ENCODE measurements around the gene CPAMD8.
"Not testable (repeated sequence)": the region's sequence is repeated elsewhere in the genome, so short reads cannot be mapped to it uniquely, and the experiment has no call there.

Gene CPAMD8

GRCh38 chr19:16952046-16952445 lies 74.6 kb downstream of the CPAMD8 start:
- no peak overlapping the region for H3K27ac ChIP-seq (ENCODE audit: low read depth, low read length)
- H3K36me3 ChIP-seq (ENCODE audit: control insufficient read depth in 1 of 2, insufficient read depth in 2 of 2, low read length in 2 of 2) = no peaks in the 10 kb centered on the region
- no peaks in the 10 kb centered on the region for H3K9me3 ChIP-seq (ENCODE audit: control insufficient read depth in 1 of 2, low read length in 2 of 2)
- H3K4me1 ChIP-seq (ENCODE audit: control insufficient read depth in 1 of 2, insufficient read depth in 2 of 2, low read length in 2 of 2) = no peaks in the 10 kb centered on the region
- no peak overlapping the region for H3K4me3 ChIP-seq (ENCODE audit: low read depth in 1 of 2, low read length in 2 of 2)
- H3K9ac ChIP-seq (ENCODE audit: low read depth in 1 of 2, low read length in 2 of 2) = no peak overlapping the region
- no peaks in the 10 kb centered on the region for H3K27me3 ChIP-seq (ENCODE audit: control insufficient read depth in 1 of 2, insufficient read depth in 2 of 2, low read length in 2 of 2)

- H3K9me3 ChIP-seq (ENCODE audit: control insufficient read depth in 1 of 2, low read length in 2 of 2) = no peaks in the 10 kb centered on the region
- H3K27ac ChIP-seq (ENCODE audit: low read depth, low read length) = no peak overlapping the region
- no peaks in the 10 kb centered on the region for H3K27me3 ChIP-seq (ENCODE audit: control insufficient read depth in 1 of 2, insufficient read depth in 2 of 2, low read length in 2 of 2)
- H3K9ac ChIP-seq (ENCODE audit: low read depth in 1 of 2, low read length in 2 of 2) = no peak overlapping the region
- no peaks in the 10 kb centered on the region for H3K4me1 ChIP-seq (ENCODE audit: control insufficient read depth in 1 of 2, insufficient read depth in 2 of 2, low read length in 2 of 2)
- H3K4me3 ChIP-seq (ENCODE audit: low read depth in 1 of 2, low read length in 2 of 2) = no peak overlapping the region
- H3K36me3 ChIP-seq (ENCODE audit: control insufficient read depth in 1 of 2, insufficient read depth in 2 of 2, low read length in 2 of 2) = no peaks in the 10 kb centered on the region
Observed at GRCh38 chr19:16951529-16951928, 75.1 kb downstream of the CPAMD8 start.

- Histone ChIP-seq H3K27ac (ENCODE audit: low read depth, low read length) (no peak overlapping the region), H3K4me1 (ENCODE audit: control insufficient read depth in 1 of 2, insufficient read depth in 2 of 2, low read length in 2 of 2) (peaks cover 0 to 4% of the 10 kb centered on the region in 2 donors), H3K4me3 (ENCODE audit: low read depth in 1 of 2, low read length in 2 of 2) (no peak overlapping the region), H3K9ac (ENCODE audit: low read depth in 1 of 2, low read length in 2 of 2) (no peak overlapping the region), H3K36me3 (ENCODE audit: control insufficient read depth in 1 of 2, insufficient read depth in 2 of 2, low read length in 2 of 2) (no peaks in the 10 kb centered on the region), H3K27me3 (ENCODE audit: control insufficient read depth in 1 of 2, insufficient read depth in 2 of 2, low read length in 2 of 2) (no peaks in the 10 kb centered on the region), H3K9me3 (ENCODE audit: control insufficient read depth in 1 of 2, low read length in 2 of 2) (peaks cover 0 to 4% of the 10 kb centered on the region in 2 donors)
Observed at GRCh38 chr19:16949496-16950023, 77.0 kb downstream of the CPAMD8 start.

GRCh38 chr19:16946951-16947940 lies 79.4 kb downstream of the CPAMD8 start:
- H3K9me3 ChIP-seq (ENCODE audit: control insufficient read depth in 1 of 2, low read length in 2 of 2) = peaks cover 0 to 4% of the 10 kb centered on the region in 2 donors
- no peak overlapping the region for H3K27ac ChIP-seq (ENCODE audit: low read depth, low read length)
- no peaks in the 10 kb centered on the region for H3K27me3 ChIP-seq (ENCODE audit: control insufficient read depth in 1 of 2, insufficient read depth in 2 of 2, low read length in 2 of 2)
- no peaks in the 10 kb centered on the region for H3K36me3 ChIP-seq (ENCODE audit: control insufficient read depth in 1 of 2, insufficient read depth in 2 of 2, low read length in 2 of 2)
- no peak overlapping the region for H3K4me3 ChIP-seq (ENCODE audit: low read depth in 1 of 2, low read length in 2 of 2)
- no peak overlapping the region for H3K9ac ChIP-seq (ENCODE audit: low read depth in 1 of 2, low read length in 2 of 2)
- H3K4me1 ChIP-seq (ENCODE audit: control insufficient read depth in 1 of 2, insufficient read depth in 2 of 2, low read length in 2 of 2) = peaks cover 0 to 4% of the 10 kb centered on the region in 2 donors

GRCh38 chr19:16945762-16946465 lies 80.7 kb downstream of the CPAMD8 start:
- no peaks in the 10 kb centered on the region for H3K36me3 ChIP-seq (ENCODE audit: control insufficient read depth in 1 of 2, insufficient read depth in 2 of 2, low read length in 2 of 2)
- H3K4me3 ChIP-seq (ENCODE audit: low read depth in 1 of 2, low read length in 2 of 2) = no peak overlapping the region
- H3K4me1 ChIP-seq (ENCODE audit: control insufficient read depth in 1 of 2, insufficient read depth in 2 of 2, low read length in 2 of 2) = peaks cover 0 to 4% of the 10 kb centered on the region in 2 donors
- peaks cover 0 to 4% of the 10 kb centered on the region in 2 donors for H3K9me3 ChIP-seq (ENCODE audit: control insufficient read depth in 1 of 2, low read length in 2 of 2)
- no peak overlapping the region for H3K27ac ChIP-seq (ENCODE audit: low read depth, low read length)
- no peak overlapping the region for H3K9ac ChIP-seq (ENCODE audit: low read depth in 1 of 2, low read length in 2 of 2)
- no peaks in the 10 kb centered on the region for H3K27me3 ChIP-seq (ENCODE audit: control insufficient read depth in 1 of 2, insufficient read depth in 2 of 2, low read length in 2 of 2)

GRCh38 chr19:16945364-16945714 lies 81.3 kb downstream of the CPAMD8 start:
- Histone ChIP-seq H3K27me3 (ENCODE audit: control insufficient read depth in 1 of 2, insufficient read depth in 2 of 2, low read length in 2 of 2) (no peaks in the 10 kb centered on the region), H3K4me1 (ENCODE audit: control insufficient read depth in 1 of 2, insufficient read depth in 2 of 2, low read length in 2 of 2) (peaks cover 0 to 4% of the 10 kb centered on the region in 2 donors), H3K4me3 (ENCODE audit: low read depth in 1 of 2, low read length in 2 of 2) (no peak overlapping the region), H3K9me3 (ENCODE audit: control insufficient read depth in 1 of 2, low read length in 2 of 2) (peaks cover 0 to 4% of the 10 kb centered on the region in 2 donors), H3K27ac (ENCODE audit: low read depth, low read length) (no peak overlapping the region), H3K36me3 (ENCODE audit: control insufficient read depth in 1 of 2, insufficient read depth in 2 of 2, low read length in 2 of 2) (no peaks in the 10 kb centered on the region), H3K9ac (ENCODE audit: low read depth in 1 of 2, low read length in 2 of 2) (no peak overlapping the region)

- Histone ChIP-seq H3K27ac (ENCODE audit: low read depth, low read length) (no peak overlapping the region), H3K4me3 (ENCODE audit: low read depth in 1 of 2, low read length in 2 of 2) (no peak overlapping the region), H3K36me3 (ENCODE audit: control insufficient read depth in 1 of 2, insufficient read depth in 2 of 2, low read length in 2 of 2) (no peaks in the 10 kb centered on the region), H3K9me3 (ENCODE audit: control insufficient read depth in 1 of 2, low read length in 2 of 2) (peaks cover 0 to 4% of the 10 kb centered on the region in 2 donors), H3K4me1 (ENCODE audit: control insufficient read depth in 1 of 2, insufficient read depth in 2 of 2, low read length in 2 of 2) (peaks cover 0 to 4% of the 10 kb centered on the region in 2 donors), H3K27me3 (ENCODE audit: control insufficient read depth in 1 of 2, insufficient read depth in 2 of 2, low read length in 2 of 2) (no peaks in the 10 kb centered on the region), H3K9ac (ENCODE audit: low read depth in 1 of 2, low read length in 2 of 2) (no peak overlapping the region)
Observed at GRCh38 chr19:16944626-16945363, 81.8 kb downstream of the CPAMD8 start.

- Histone ChIP-seq H3K9me3 (ENCODE audit: control insufficient read depth in 1 of 2, low read length in 2 of 2) (peaks cover 0 to 4% of the 10 kb centered on the region in 2 donors), H3K4me3 (ENCODE audit: low read depth in 1 of 2, low read length in 2 of 2) (no peak overlapping the region), H3K36me3 (ENCODE audit: control insufficient read depth in 1 of 2, insufficient read depth in 2 of 2, low read length in 2 of 2) (no peaks in the 10 kb centered on the region), H3K4me1 (ENCODE audit: control insufficient read depth in 1 of 2, insufficient read depth in 2 of 2, low read length in 2 of 2) (peaks cover 0 to 4% of the 10 kb centered on the region in 2 donors), H3K27me3 (ENCODE audit: control insufficient read depth in 1 of 2, insufficient read depth in 2 of 2, low read length in 2 of 2) (no peaks in the 10 kb centered on the region), H3K9ac (ENCODE audit: low read depth in 1 of 2, low read length in 2 of 2) (no peak overlapping the region), H3K27ac (ENCODE audit: low read depth, low read length) (no peak overlapping the region)
Observed at GRCh38 chr19:16943942-16944625, 82.5 kb downstream of the CPAMD8 start.

- not testable (repeated sequence) for H3K4me1 ChIP-seq (ENCODE audit: control insufficient read depth in 1 of 2, insufficient read depth in 2 of 2, low read length in 2 of 2); H3K27ac ChIP-seq (ENCODE audit: low read depth, low read length); H3K36me3 ChIP-seq (ENCODE audit: control insufficient read depth in 1 of 2, insufficient read depth in 2 of 2, low read length in 2 of 2); H3K9me3 ChIP-seq (ENCODE audit: control insufficient read depth in 1 of 2, low read length in 2 of 2); H3K9ac ChIP-seq (ENCODE audit: low read depth in 1 of 2, low read length in 2 of 2); H3K27me3 ChIP-seq (ENCODE audit: control insufficient read depth in 1 of 2, insufficient read depth in 2 of 2, low read length in 2 of 2); H3K4me3 ChIP-seq (ENCODE audit: low read depth in 1 of 2, low read length in 2 of 2)
Observed at GRCh38 chr19:16943090-16943489, 83.5 kb downstream of the CPAMD8 start.

Data from duodenal mucosa (tissue), 2 donors.